Panc1 (cell line): Measurements from ENCODE around the gene S100A6. TPM values are rescaled to one million over a fixed set of nuclear protein-coding genes. Genes with fewer than 3 reads are reported as not detected.

Experiments
- ATAC-seq: fragments of 200-7000 bp; cut with Tn5 transposase; 2 replicates; pipeline ENCODE4 v1.9.1; 2020; ENCODE audit warnings: mild to moderate bottlenecking, moderate library complexity
- BruUV-seq: library from RNA; stranded (reverse); fragments of 400-500 nt; replicated peaks from 2 replicates; lab custom pipeline; 2021; lab: Mats Ljungman, UMichigan
- CTCF ChIA-PET: fragments of 300-600 bp; sonication (Branson Sonifier 250); formaldehyde crosslinking; loops from one replicate; lab custom pipeline; 2022; ENCODE audit warnings: antibody characterized with exemption; lab: Charles Lee
- POLR2A ChIA-PET: fragments of 300-600 bp; sonication (Branson Sonifier 250); formaldehyde crosslinking; loops from one replicate; lab custom pipeline; 2022; ENCODE audit warnings: antibody characterized with exemption; lab: Charles Lee
- DNase-seq: peaks from one replicate; pipeline ENCODE4 v3.0.0-alpha.2; 2010; ENCODE audit warnings: low read depth, low spot score
- H3K27ac ChIP-seq: 2 replicates; pipeline ENCODE4 v1.5.1; 2011; ENCODE audit warnings: mild to moderate bottlenecking, low read length, inconsistent platforms
- H3K27me3 ChIP-seq: fragments of 200-500 bp; sonication (Bioruptor generic); 2 replicates; pipeline ENCODE4 v1.6.0; 2014; ENCODE audit warnings: low read length, inconsistent platforms; ENCODE audit not compliant: control insufficient read depth, insufficient read depth
- H3K36me3 ChIP-seq: fragments of 200-500 bp; sonication (Bioruptor generic); 2 replicates; pipeline ENCODE4 v1.5.1; 2014; ENCODE audit warnings: inconsistent platforms, mild to moderate bottlenecking, low read length, moderate library complexity; ENCODE audit not compliant: control insufficient read depth, insufficient read depth
- H3K4me1 ChIP-seq: 2 replicates; pipeline ENCODE4 v1.5.1; 2011; ENCODE audit warnings: inconsistent platforms, mild to moderate bottlenecking, low read length, moderate library complexity; ENCODE audit not compliant: control insufficient read depth, insufficient read depth
- H3K4me3 ChIP-seq, 2 experiments: 2 replicates each; pipeline ENCODE4 v1.5.1; 2011 to 2012; ENCODE audit warnings: low read depth in 2 of 2, low read length in 2 of 2, mild to moderate bottlenecking in 2 of 2, inconsistent platforms in 1 of 2, moderate library complexity in 1 of 2
- H3K9me3 ChIP-seq: fragments of 200-500 bp; sonication (Bioruptor generic); 2 replicates; pipeline ENCODE4 v1.5.1; 2014; ENCODE audit warnings: low read depth, mild to moderate bottlenecking, inconsistent platforms, low read length, moderate library complexity; ENCODE audit not compliant: control insufficient read depth, insufficient read depth
- POLR2AphosphoS5 ChIP-seq: IDR thresholded peaks from 2 replicates; pipeline ENCODE4 v1.6.1; 2012; ENCODE audit warnings: mild to moderate bottlenecking, low read depth, low read length, moderate library complexity
- REST ChIP-seq, 2 experiments: IDR thresholded peaks; 2 replicates each; pipeline ENCODE4 v1.6.1; 2011 to 2012; ENCODE audit warnings: low read depth in 2 of 2, control low read depth in 1 of 2, low read length in 1 of 2, mild to moderate bottlenecking in 1 of 2, moderate library complexity in 1 of 2; ENCODE audit not compliant: insufficient read depth in 1 of 2
- SIN3A ChIP-seq: IDR thresholded peaks from 2 replicates; pipeline ENCODE4 v1.6.1; 2012; ENCODE audit warnings: low read depth, mild to moderate bottlenecking, low read length, moderate library complexity, borderline replicate concordance; ENCODE audit not compliant: insufficient read depth
- TCF7L2 ChIP-seq: IDR thresholded peaks from 2 replicates; pipeline ENCODE4 v1.6.1; 2011; ENCODE audit warnings: mild to moderate bottlenecking, low read depth, low read length, inconsistent platforms
- in situ Hi-C: cut with HindIII; loops from 2 replicates; pipeline ENCODE4 v1.10.0; 2016; ENCODE audit warnings: low sequenced_read_pairs, low pct_unique_long_range_greater_than_20kb
- intact Hi-C: fragments of 100-400 bp; cut with micrococcal nuclease; formaldehyde crosslinking; loops from one replicate; pipeline ENCODE4 v1.10.0; 2022; ENCODE audit not compliant: unreplicated experiment
- total RNA-seq: library from RNA; stranded (reverse); gene quantifications from one replicate; pipeline ENCODE4 v1.2.1, GENCODE V29; 2021; ENCODE audit not compliant: unreplicated experiment
- TF ChIP-seq, protein P1 (sequence below): fragments of 450-650 bp; IDR thresholded peaks from 2 replicates; pipeline ENCODE4 v1.5.1; 2017; ENCODE audit warnings: mild to moderate bottlenecking

The S100A6 gene
- total RNA-seq, 1 experiment from 2014 or later, result 1,986 TPM

- no TSS peak for BruUV-seq
- ChIA-PET CTCF (interaction anchor here (0.7 to 2.1 kb wide), 20 partner anchors 9 to 436 kb away, joined by 3 to 16 read pairs (median 4); partner anchors contain the start of genes CHTOP and S100A13), POLR2A (interaction anchor here (0.7 kb wide), 2 partner anchors 116 to 163 kb away, joined by 3 to 4 read pairs; partner anchors contain the start of gene S100A13)
- in situ Hi-C loops, result no loop called here
- Histone ChIP-seq H3K36me3 (no peaks in the 10 kb centered on the region), H3K4me1 (peaks cover 47% of the 10 kb centered on the region), H3K27me3 (no peaks in the 10 kb centered on the region), H3K4me3 (no peak overlapping the region), H3K9me3 (no peaks in the 10 kb centered on the region), H3K27ac (peak overlapping the region; percentile 79)
- ATAC-seq (peak; percentile 87), DNase-seq (peak; percentile 65)
- intact Hi-C loops, result loop anchor here (1.0 to 10.0 kb wide), 3 partner anchors 57 to 264 kb away; partner anchors contain the start of genes S100A14 and SLC27A3
- TF ChIP-seq POLR2AphosphoS5 (peak; percentile 30; the same call in 1 of the 2 replicates), SIN3A (no peak), REST (IDR thresholded peaks at IDR 0.05; ENCODE audit: insufficient read depth in 1 of 2, low read depth in 2 of 2, low read length in 1 of 2) (no peak), TCF7L2 (no peak)
- TF ChIP-seq, protein P1, sequence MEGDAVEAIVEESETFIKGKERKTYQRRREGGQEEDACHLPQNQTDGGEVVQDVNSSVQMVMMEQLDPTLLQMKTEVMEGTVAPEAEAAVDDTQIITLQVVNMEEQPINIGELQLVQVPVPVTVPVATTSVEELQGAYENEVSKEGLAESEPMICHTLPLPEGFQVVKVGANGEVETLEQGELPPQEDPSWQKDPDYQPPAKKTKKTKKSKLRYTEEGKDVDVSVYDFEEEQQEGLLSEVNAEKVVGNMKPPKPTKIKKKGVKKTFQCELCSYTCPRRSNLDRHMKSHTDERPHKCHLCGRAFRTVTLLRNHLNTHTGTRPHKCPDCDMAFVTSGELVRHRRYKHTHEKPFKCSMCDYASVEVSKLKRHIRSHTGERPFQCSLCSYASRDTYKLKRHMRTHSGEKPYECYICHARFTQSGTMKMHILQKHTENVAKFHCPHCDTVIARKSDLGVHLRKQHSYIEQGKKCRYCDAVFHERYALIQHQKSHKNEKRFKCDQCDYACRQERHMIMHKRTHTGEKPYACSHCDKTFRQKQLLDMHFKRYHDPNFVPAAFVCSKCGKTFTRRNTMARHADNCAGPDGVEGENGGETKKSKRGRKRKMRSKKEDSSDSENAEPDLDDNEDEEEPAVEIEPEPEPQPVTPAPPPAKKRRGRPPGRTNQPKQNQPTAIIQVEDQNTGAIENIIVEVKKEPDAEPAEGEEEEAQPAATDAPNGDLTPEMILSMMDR, result peak; percentile 96
Measured at GRCh38 chr1:153510984-153511410, 24.8 kb downstream of the S100A6 start.

DNA sequence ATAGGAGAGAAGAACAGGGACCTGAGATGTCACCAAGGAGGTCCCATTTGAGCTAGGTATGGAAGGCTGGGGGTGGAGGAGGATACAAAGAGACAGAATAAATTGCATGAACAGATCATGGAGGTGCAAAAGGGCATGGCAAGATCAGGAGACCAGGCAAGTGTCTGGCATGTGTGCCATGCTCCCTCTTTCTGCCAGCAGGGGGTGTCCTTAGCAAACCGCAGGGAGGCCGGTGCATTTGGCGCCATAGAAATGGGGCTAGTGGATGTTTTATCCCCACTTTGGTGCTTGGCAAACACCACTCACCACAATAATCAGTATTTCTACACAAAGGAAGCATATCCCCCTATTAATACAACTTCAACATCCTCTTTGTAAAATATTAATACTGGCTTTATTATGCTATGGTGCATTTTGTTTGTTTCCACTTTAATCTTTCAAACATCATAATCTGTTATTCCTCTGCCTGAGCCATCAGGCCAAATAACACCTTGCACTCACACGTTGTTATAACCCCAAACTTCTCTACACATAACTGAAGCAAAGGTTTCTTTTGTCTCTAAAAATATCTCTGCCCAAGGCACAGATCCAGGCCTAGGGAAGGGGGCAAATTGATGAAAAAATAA, 25.9 kb downstream of the S100A6 start:
- Histone ChIP-seq H3K4me3 (no peak overlapping the region), H3K36me3 (no peaks in the 10 kb centered on the region), H3K27me3 (no peaks in the 10 kb centered on the region), H3K27ac (peak overlapping the region; percentile 71; the same call in 1 of the 2 replicates), H3K9me3 (no peaks in the 10 kb centered on the region), H3K4me1 (peaks cover 47% of the 10 kb centered on the region)
- TF ChIP-seq TCF7L2, result no peak
- TF ChIP-seq, protein P1, result peak; percentile 95
- DNase-seq (no peak), ATAC-seq (peak; percentile 46)
- BruUV-seq, result no TSS peak
- intact Hi-C loops (loop anchor here (5.0 to 10.0 kb wide), 3 partner anchors 107 to 265 kb away; partner anchors contain the start of genes S100A14 and SLC27A3), in situ Hi-C loops (no loop called here)
- ChIA-PET POLR2A (no interaction called here), CTCF (interaction anchor here (0.5 to 1.6 kb wide), 5 partner anchors 10 to 477 kb away, joined by 3 to 8 read pairs (median 4); partner anchors contain the start of gene RAB13)
